Kidney epithelial cell (primary cell): ENCODE data around the gene SOD1. TPM values are rescaled to one million over a fixed set of nuclear protein-coding genes. Genes with fewer than 3 reads are reported as not detected.

ENCODE experiments used
- DNase-seq: peaks from one replicate; pipeline ENCODE4 v3.0.0-alpha.2; 2010; ENCODE audit warnings: low read depth
- H3K27me3 ChIP-seq: 2 replicates; pipeline ENCODE4 v1.6.0; 2011; ENCODE audit warnings: low read length; ENCODE audit not compliant: control insufficient read depth, insufficient read depth
- H3K36me3 ChIP-seq: 2 replicates; pipeline ENCODE4 v1.5.1; 2011; ENCODE audit warnings: low read length; ENCODE audit not compliant: control insufficient read depth, insufficient read depth
- H3K4me3 ChIP-seq: 2 replicates; pipeline ENCODE4 v1.5.1; 2011; ENCODE audit warnings: low read depth, mild to moderate bottlenecking, control low read depth, low read length
- CTCF ChIP-seq: IDR thresholded peaks from 2 replicates; pipeline ENCODE4 v1.5.1; 2011; ENCODE audit warnings: mild to moderate bottlenecking, moderate library complexity, low read length, control low read depth, inconsistent platforms; ENCODE audit not compliant: insufficient read depth, poor library complexity, severe bottlenecking
- total RNA-seq: library from RNA; depleted of rRNA; stranded (reverse); fragments of >200 nt; gene quantifications from 2 replicates; pipeline ENCODE4 v1.2.3, GENCODE V29; 2015

The SOD1 gene
- total RNA-seq, result 112 and 121 TPM in 2 replicates

DNA sequence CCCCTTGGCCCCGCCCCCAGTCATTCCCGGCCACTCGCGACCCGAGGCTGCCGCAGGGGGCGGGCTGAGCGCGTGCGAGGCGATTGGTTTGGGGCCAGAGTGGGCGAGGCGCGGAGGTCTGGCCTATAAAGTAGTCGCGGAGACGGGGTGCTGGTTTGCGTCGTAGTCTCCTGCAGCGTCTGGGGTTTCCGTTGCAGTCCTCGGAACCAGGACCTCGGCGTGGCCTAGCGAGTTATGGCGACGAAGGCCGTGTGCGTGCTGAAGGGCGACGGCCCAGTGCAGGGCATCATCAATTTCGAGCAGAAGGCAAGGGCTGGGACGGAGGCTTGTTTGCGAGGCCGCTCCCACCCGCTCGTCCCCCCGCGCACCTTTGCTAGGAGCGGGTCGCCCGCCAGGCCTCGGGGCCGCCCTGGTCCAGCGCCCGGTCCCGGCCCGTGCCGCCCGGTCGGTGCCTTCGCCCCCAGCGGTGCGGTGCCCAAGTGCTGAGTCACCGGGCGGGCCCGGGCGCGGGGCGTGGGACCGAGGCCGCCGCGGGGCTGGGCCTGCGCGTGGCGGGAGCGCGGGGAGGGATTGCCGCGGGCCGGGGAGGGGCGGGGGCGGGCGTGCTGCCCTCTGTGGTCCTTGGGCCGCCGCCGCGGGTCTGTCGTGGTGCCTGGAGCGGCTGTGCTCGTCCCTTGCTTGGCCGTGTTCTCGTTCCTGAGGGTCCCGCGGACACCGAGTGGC, at the start of gene SOD1:
SOD1 (plus strand) TSS at position 158 of the 723 bp plus-strand sequence; CDS start at position 235, 77 bp downstream.
- H3K27me3 ChIP-seq, result no peaks in the 10 kb centered on the region
- no peak for TF ChIP-seq CTCF
- peak within 1 kb of the TSS; percentile 98 for H3K4me3 ChIP-seq
- H3K36me3 ChIP-seq, result peaks cover 2% of the 10 kb centered on the region
- DNase-seq, result peak; percentile 61

GRCh38 chr21:31611445-31611844, 48.0 kb upstream of the SOD1 start:
- no peaks in the 10 kb centered on the region for H3K27me3 ChIP-seq
- no peak for TF ChIP-seq CTCF
- no peak for DNase-seq
- H3K36me3 ChIP-seq, result no peaks in the 10 kb centered on the region
- no peak overlapping the region for H3K4me3 ChIP-seq

DNA sequence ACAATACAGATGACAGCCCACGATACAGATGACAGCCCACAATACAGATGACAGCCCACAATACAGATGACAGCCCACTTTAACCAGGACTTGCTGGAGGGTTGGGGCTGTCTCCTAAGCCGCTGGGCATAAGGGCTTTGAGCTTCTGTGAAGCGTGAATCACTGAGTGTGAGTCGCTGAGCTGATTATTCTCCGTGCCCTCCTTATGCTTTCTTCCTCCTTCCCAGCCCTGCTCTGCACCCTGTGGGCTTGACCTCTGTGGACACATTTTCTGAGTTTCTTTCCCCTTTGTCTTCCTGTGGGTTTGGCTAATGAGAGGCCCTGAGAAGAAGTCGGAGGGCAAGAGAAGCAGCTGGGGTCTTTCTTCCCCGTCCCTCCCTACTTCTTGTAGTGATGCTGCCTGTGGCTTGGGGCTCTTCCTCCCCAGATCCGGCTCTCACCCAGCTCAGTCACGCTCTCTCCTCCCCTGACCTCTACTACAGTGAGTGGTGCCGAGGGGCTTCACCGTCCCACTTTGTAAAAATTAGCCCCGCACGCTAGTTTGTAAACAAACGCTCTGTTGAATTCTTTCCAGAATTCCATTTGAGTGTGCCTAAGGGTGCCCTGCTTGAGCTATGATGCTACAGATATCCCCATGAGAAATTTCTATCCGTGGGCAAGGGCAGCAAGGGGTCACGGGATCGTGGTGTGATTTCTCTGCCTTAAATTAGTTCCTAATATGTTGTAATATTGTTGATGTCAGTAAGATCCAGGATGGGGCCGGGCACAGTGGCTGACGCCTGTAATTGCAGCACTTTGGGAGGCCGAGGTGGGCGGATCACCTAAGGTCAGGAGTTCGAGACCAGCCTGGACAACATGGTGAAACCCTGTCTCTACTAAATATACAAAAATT, 46.4 kb upstream of the SOD1 start:
- Histone ChIP-seq H3K36me3 (no peaks in the 10 kb centered on the region), H3K27me3 (no peaks in the 10 kb centered on the region), H3K4me3 (no peak overlapping the region)
- TF ChIP-seq CTCF, result no peak
- no peak for DNase-seq

DNA sequence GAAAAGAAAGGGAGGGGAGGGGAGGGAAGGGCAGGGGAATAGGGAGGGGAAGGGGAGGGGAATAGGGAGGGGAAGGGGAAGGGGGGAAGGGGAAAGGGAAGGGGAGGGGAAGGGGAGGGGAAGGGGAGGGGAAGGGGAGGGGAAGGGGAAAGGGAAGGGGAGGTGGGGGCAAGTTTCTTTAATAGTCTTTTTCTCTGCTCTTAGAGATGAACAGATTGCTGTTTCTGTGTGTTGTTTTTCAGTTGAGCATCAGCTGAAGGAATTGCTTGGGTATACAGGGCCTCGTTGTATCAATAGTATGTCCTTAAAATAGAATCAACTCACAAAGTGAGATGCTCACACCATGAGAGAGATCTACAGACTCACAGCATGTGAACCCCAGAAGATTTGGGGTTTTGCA, 44.8 kb upstream of the SOD1 start:
- Histone ChIP-seq H3K36me3 (no peaks in the 10 kb centered on the region), H3K27me3 (no peaks in the 10 kb centered on the region), H3K4me3 (no peak overlapping the region)
- TF ChIP-seq CTCF, result no peak
- no peak for DNase-seq

DNA sequence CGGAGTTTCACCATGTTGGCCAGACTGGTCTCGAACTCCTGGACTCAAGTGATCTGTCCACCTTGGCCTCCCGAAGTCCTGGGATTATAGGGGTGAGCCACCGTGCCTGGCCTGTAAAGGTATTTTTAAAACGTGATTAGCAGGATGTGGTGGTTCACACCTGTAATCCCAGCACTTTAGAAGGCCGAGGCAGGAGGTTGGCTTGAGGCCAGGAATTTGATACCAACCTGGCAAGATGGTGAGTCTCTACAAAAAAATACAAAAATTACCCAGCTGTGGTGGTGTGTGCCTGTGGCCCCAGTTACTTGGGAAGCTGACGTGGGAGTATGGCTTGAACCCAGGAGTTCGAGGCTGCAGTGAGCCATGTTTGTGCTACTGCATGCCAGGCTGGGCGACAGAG, 43.3 kb upstream of the SOD1 start:
- TF ChIP-seq CTCF, result no peak
- no peak for DNase-seq
- Histone ChIP-seq H3K4me3 (no peak overlapping the region), H3K27me3 (no peaks in the 10 kb centered on the region), H3K36me3 (no peaks in the 10 kb centered on the region)
